GM12864 (cell line): ENCODE measurements around the gene CCND3.

Experiments used
- DNase-seq: peaks from one replicate; pipeline ENCODE4 v3.0.0-alpha.2; 2011; ENCODE audit warnings: low read depth
- H3K4me3 ChIP-seq: 2 replicates; pipeline ENCODE4 v1.5.1; 2011; ENCODE audit warnings: mild to moderate bottlenecking, low read depth, low read length, control low read depth
- CTCF ChIP-seq: IDR thresholded peaks from 2 replicates; pipeline ENCODE4 v1.5.1; 2011; ENCODE audit warnings: low read depth, mild to moderate bottlenecking, moderate library complexity, low read length, control low read depth, inconsistent platforms; ENCODE audit errors: missing control alignments

The CCND3 gene

GRCh38 chr6:41887331-41887751 lies 54.3 kb downstream of the CCND3 start:
- no peak for TF ChIP-seq CTCF
- H3K4me3 ChIP-seq, result no peak overlapping the region

GRCh38 chr6:41885930-41886329 lies 55.7 kb downstream of the CCND3 start:
- no peak for DNase-seq
- no peak overlapping the region for H3K4me3 ChIP-seq
- TF ChIP-seq CTCF, result no peak

More at GRCh38 chr6:41887331-41887751, 54.3 kb downstream of the CCND3 start:
- DNase-seq, result no peak

- no peak overlapping the region for H3K4me3 ChIP-seq
- no peak for TF ChIP-seq CTCF
- no peak for DNase-seq
These were observed 56.7 kb downstream of the CCND3 start for GRCh38 chr6:41884957-41885356.
